Effector memory CD4-positive, alpha-beta T cell (primary cell): ENCODE results near the gene STK24.

Experiments used
- DNase-seq, 3 donors: peaks; one replicate each; pipeline ENCODE4 v3.0.0-alpha.2; 2020
- H3K27ac ChIP-seq: 2 replicates; pipeline ENCODE4 v1.7.0; 2013; ENCODE audit warnings: mild to moderate bottlenecking, low read length, moderate library complexity; ENCODE audit not compliant: insufficient read depth, poor library complexity, severe bottlenecking
- H3K27me3 ChIP-seq: replicated peaks from 2 replicates; pipeline ENCODE4 v1.7.0; 2013; ENCODE audit warnings: mild to moderate bottlenecking, low read length; ENCODE audit not compliant: insufficient read depth, control insufficient read depth, poor library complexity, severe bottlenecking
- H3K36me3 ChIP-seq: 2 replicates; pipeline ENCODE4 v1.7.0; 2013; ENCODE audit warnings: mild to moderate bottlenecking, low read length, moderate library complexity; ENCODE audit not compliant: control insufficient read depth, insufficient read depth
- H3K4me1 ChIP-seq: 2 replicates; pipeline ENCODE4 v1.7.0; 2013; ENCODE audit warnings: low read length, mild to moderate bottlenecking; ENCODE audit not compliant: control insufficient read depth, insufficient read depth, poor library complexity, severe bottlenecking
- H3K4me3 ChIP-seq: 2 replicates; pipeline ENCODE4 v1.7.0; 2013; ENCODE audit warnings: low read length, low read depth, mild to moderate bottlenecking; ENCODE audit not compliant: insufficient read depth, poor library complexity, severe bottlenecking
- H3K9me3 ChIP-seq: 2 replicates; pipeline ENCODE4 v1.7.0; 2013; ENCODE audit warnings: mild to moderate bottlenecking, low read length, moderate library complexity; ENCODE audit not compliant: control insufficient read depth

The STK24 gene

GRCh38 chr13:98494769-98495168 is 82.1 kb downstream of the STK24 start:
- H3K4me1 ChIP-seq: peaks cover 10% of the 10 kb centered on the region
- DNase-seq: no peak
- H3K36me3 ChIP-seq: peaks cover 3% of the 10 kb centered on the region
- H3K4me3 ChIP-seq: no peak overlapping the region
- H3K27me3 ChIP-seq: no peaks in the 10 kb centered on the region
- H3K27ac ChIP-seq: no peak overlapping the region
- H3K9me3 ChIP-seq: no peaks in the 10 kb centered on the region

- DNase-seq: no peak
- H3K4me1 ChIP-seq: peaks cover 11% of the 10 kb centered on the region
- H3K27me3 ChIP-seq: no peaks in the 10 kb centered on the region
- no peaks in the 10 kb centered on the region for H3K9me3 ChIP-seq
- peak overlapping the region; percentile 27 for H3K27ac ChIP-seq
- peaks cover 3% of the 10 kb centered on the region for H3K36me3 ChIP-seq
- no peak overlapping the region for H3K4me3 ChIP-seq
Observed at GRCh38 chr13:98493042-98493712, 83.7 kb downstream of the STK24 start.

GRCh38 chr13:98492335-98493041 is 84.4 kb downstream of the STK24 start:
- no peaks in the 10 kb centered on the region for H3K27me3 ChIP-seq
- H3K36me3 ChIP-seq: peaks cover 3% of the 10 kb centered on the region
- H3K9me3 ChIP-seq: no peaks in the 10 kb centered on the region
- DNase-seq: no peak
- H3K4me1 ChIP-seq: peaks cover 11% of the 10 kb centered on the region
- H3K4me3 ChIP-seq: no peak overlapping the region
- H3K27ac ChIP-seq: no peak overlapping the region

GRCh38 chr13:98490866-98491265 is 86.0 kb downstream of the STK24 start:
- Histone ChIP-seq H3K27me3 (no peaks in the 10 kb centered on the region), H3K4me1 (peaks cover 24% of the 10 kb centered on the region), H3K4me3 (no peak overlapping the region), H3K9me3 (no peaks in the 10 kb centered on the region), H3K36me3 (peaks cover 3% of the 10 kb centered on the region), H3K27ac (no peak overlapping the region)
- DNase-seq: no peak

- Histone ChIP-seq H3K27me3 (no peaks in the 10 kb centered on the region), H3K27ac (no peak overlapping the region), H3K9me3 (no peaks in the 10 kb centered on the region), H3K4me1 (peaks cover 29% of the 10 kb centered on the region), H3K4me3 (no peak overlapping the region), H3K36me3 (peaks cover 3% of the 10 kb centered on the region)
- no peak for DNase-seq
Observed at GRCh38 chr13:98490195-98490836, 86.6 kb downstream of the STK24 start.

GRCh38 chr13:98489446-98490194 is 87.3 kb downstream of the STK24 start:
- Histone ChIP-seq H3K4me1 (peaks cover 35% of the 10 kb centered on the region), H3K4me3 (no peak overlapping the region), H3K9me3 (no peaks in the 10 kb centered on the region), H3K27ac (peak overlapping the region; percentile 8), H3K36me3 (peaks cover 3% of the 10 kb centered on the region), H3K27me3 (no peaks in the 10 kb centered on the region)
- DNase-seq: no peak

- Histone ChIP-seq H3K4me3 (no peak overlapping the region), H3K9me3 (no peaks in the 10 kb centered on the region), H3K36me3 (peaks cover 3% of the 10 kb centered on the region), H3K4me1 (peaks cover 44% of the 10 kb centered on the region), H3K27me3 (no peaks in the 10 kb centered on the region), H3K27ac (peak overlapping the region; percentile 8)
- DNase-seq: no peak
Observed at GRCh38 chr13:98488736-98489135, 88.2 kb downstream of the STK24 start.

GRCh38 chr13:98487522-98487921 is 89.4 kb downstream of the STK24 start:
- no peak overlapping the region for H3K4me3 ChIP-seq
- H3K27ac ChIP-seq: peak overlapping the region; percentile 8
- H3K36me3 ChIP-seq: peaks cover 3% of the 10 kb centered on the region
- no peaks in the 10 kb centered on the region for H3K9me3 ChIP-seq
- no peaks in the 10 kb centered on the region for H3K27me3 ChIP-seq
- DNase-seq: no peak
- peaks cover 48% of the 10 kb centered on the region for H3K4me1 ChIP-seq

GRCh38 chr13:98487016-98487415 is 89.9 kb downstream of the STK24 start:
- no peaks in the 10 kb centered on the region for H3K27me3 ChIP-seq
- H3K4me1 ChIP-seq: peaks cover 50% of the 10 kb centered on the region
- no peaks in the 10 kb centered on the region for H3K9me3 ChIP-seq
- no peak for DNase-seq
- peaks cover 3% of the 10 kb centered on the region for H3K36me3 ChIP-seq
- H3K4me3 ChIP-seq: no peak overlapping the region
- H3K27ac ChIP-seq: peak overlapping the region; percentile 75
